GM23338 (cell line): ENCODE measurements around the gene SMARCA2. TPM values are rescaled to one million over a fixed set of nuclear protein-coding genes. Genes with fewer than 3 reads are reported as not detected.

Experiments
- ATAC-seq: fragments of 200-7000 bp; cut with Tn5 transposase; 3 replicates; pipeline ENCODE4 v1.9.1; 2020
- DNase-seq: peaks from one replicate; pipeline ENCODE4 v3.0.0-alpha.2; 2015; ENCODE audit warnings: low spot score
- H2AFZ ChIP-seq: fragments of 200-600 bp; sonication (generic); 2 replicates; pipeline ENCODE4 v1.8.0; 2016; ENCODE audit warnings: antibody characterized with exemption, mild to moderate bottlenecking, moderate library complexity
- H3F3A ChIP-seq: fragments of 200-600 bp; sonication (generic); replicated peaks from 2 replicates; pipeline ENCODE4 v1.8.0; 2017; ENCODE audit warnings: antibody characterized with exemption, mixed run types, low read depth
- H3K27ac ChIP-seq: fragments of 200-600 bp; sonication (generic); 2 replicates; pipeline ENCODE4 v1.6.1; 2016; ENCODE audit warnings: low read depth
- H3K27me3 ChIP-seq: fragments of 200-600 bp; sonication (generic); 2 replicates; pipeline ENCODE4 v1.8.0; 2016; ENCODE audit warnings: mild to moderate bottlenecking, mixed run types, moderate library complexity; ENCODE audit not compliant: insufficient read depth
- H3K36me3 ChIP-seq: fragments of 200-600 bp; sonication (generic); 2 replicates; pipeline ENCODE4 v1.8.0; 2016; ENCODE audit warnings: mild to moderate bottlenecking; ENCODE audit not compliant: insufficient read depth
- H3K4me1 ChIP-seq: fragments of 200-600 bp; sonication (generic); 2 replicates; pipeline ENCODE4 v1.8.0; 2016; ENCODE audit warnings: mild to moderate bottlenecking, moderate library complexity; ENCODE audit not compliant: insufficient read depth
- H3K4me2 ChIP-seq: fragments of 200-600 bp; sonication (generic); 2 replicates; pipeline ENCODE4 v1.7.1; 2017; ENCODE audit warnings: mixed run types
- H3K4me3 ChIP-seq: fragments of 200-600 bp; sonication (generic); 2 replicates; pipeline ENCODE4 v1.6.1; 2016; ENCODE audit warnings: mixed run types
- H3K79me2 ChIP-seq: fragments of 200-600 bp; sonication (generic); replicated peaks from 2 replicates; pipeline ENCODE4 v1.8.0; 2017; ENCODE audit warnings: mild to moderate bottlenecking; ENCODE audit not compliant: insufficient read depth
- H3K9me2 ChIP-seq: fragments of 200-600 bp; sonication (generic); 2 replicates; pipeline ENCODE4 v1.8.0; 2017; ENCODE audit not compliant: insufficient read depth
- H4K20me1 ChIP-seq: fragments of 200-600 bp; sonication (generic); replicated peaks from 2 replicates; pipeline ENCODE4 v1.8.0; 2017; ENCODE audit warnings: mild to moderate bottlenecking; ENCODE audit not compliant: insufficient read depth
- H3K27ac Mint-ChIP-seq: 2 replicates; pipeline ENCODE4 v1.8.0; 2020; ENCODE audit warnings: inconsistent platforms, mild to moderate bottlenecking, moderate library complexity, mixed read lengths
- H3K27me3 Mint-ChIP-seq: 3 replicates; pipeline ENCODE4 v1.8.0; 2022; ENCODE audit warnings: low read depth, mild to moderate bottlenecking, moderate library complexity, mixed read lengths, inconsistent platforms; ENCODE audit not compliant: insufficient read depth, poor library complexity
- H3K36me3 Mint-ChIP-seq: 3 replicates; pipeline ENCODE4 v1.8.0; 2021; ENCODE audit warnings: low read depth, mild to moderate bottlenecking, inconsistent platforms, moderate library complexity, mixed read lengths
- H3K4me1 Mint-ChIP-seq: 3 replicates; pipeline ENCODE4 v1.8.0; 2020; ENCODE audit warnings: mild to moderate bottlenecking, inconsistent platforms, mixed read lengths
- H3K4me3 Mint-ChIP-seq: 3 replicates; pipeline ENCODE4 v1.8.0; 2021; ENCODE audit warnings: moderate library complexity, mild to moderate bottlenecking, inconsistent platforms, mixed read lengths
- H3K9me3 Mint-ChIP-seq: 3 replicates; pipeline ENCODE4 v1.8.0; 2020; ENCODE audit warnings: moderate library complexity, mild to moderate bottlenecking, inconsistent platforms, mixed read lengths
- EZH2 ChIP-seq: fragments of 200-600 bp; sonication (generic); IDR thresholded peaks from one replicate; pipeline ENCODE4 v1.8.0; 2017; ENCODE audit warnings: antibody characterized with exemption, mild to moderate bottlenecking, low read depth; ENCODE audit not compliant: unreplicated experiment
- JUNB ChIP-seq: IDR thresholded peaks from one replicate; pipeline ENCODE4 v1.6.1; 2016; ENCODE audit warnings: antibody characterized with exemption; ENCODE audit not compliant: unreplicated experiment
- POLR2AphosphoS5 ChIP-seq: IDR thresholded peaks from 2 replicates; pipeline ENCODE4 v1.6.1; 2016; ENCODE audit warnings: antibody characterized with exemption, low read depth
- REST ChIP-seq: IDR thresholded peaks from one replicate; pipeline ENCODE4 v1.6.1; 2018; ENCODE audit warnings: antibody characterized with exemption; ENCODE audit not compliant: unreplicated experiment
- STAT1 ChIP-seq: IDR thresholded peaks from one replicate; pipeline ENCODE4 v1.6.1; 2016; ENCODE audit warnings: antibody characterized with exemption; ENCODE audit not compliant: unreplicated experiment
- ZNF114 ChIP-seq: fragments of 250-450 bp; sonication (Bioruptor Pico); IDR thresholded peaks from 2 replicates; pipeline ENCODE4 v1.5.0; 2020; ENCODE audit warnings: mild to moderate bottlenecking, moderate library complexity
- ZNF331 ChIP-seq: fragments of 250-450 bp; sonication (Bioruptor Pico); IDR thresholded peaks from 2 replicates; pipeline ENCODE4 v1.5.0; 2020; ENCODE audit warnings: low read depth, mild to moderate bottlenecking, moderate library complexity
- ZNF462 ChIP-seq: fragments of 250-450 bp; sonication (Bioruptor Pico); IDR thresholded peaks from 2 replicates; pipeline ENCODE4 v1.5.0; 2020; ENCODE audit warnings: mild to moderate bottlenecking, moderate library complexity
- polyA plus RNA-seq: library from polyadenylated mRNA; unstranded; fragments of >200 nt; fragmentation: Nextera tagmentation; extraction: Ambion mirVana; gene quantifications from 2 replicates; pipeline ENCODE4 v1.2.1, GENCODE V29; 2016
- total RNA-seq: library from RNA; depleted of rRNA; stranded (reverse); fragments of >200 nt; shearing (Covaris generic); gene quantifications from 2 replicates; pipeline ENCODE4 v1.2.3, GENCODE V29; 2014
- TF ChIP-seq, protein P1 (sequence below): IDR thresholded peaks from 2 replicates; pipeline ENCODE4 v1.6.1; 2016; ENCODE audit warnings: antibody characterized with exemption
- TF ChIP-seq, protein P2 (sequence below), 2 experiments: fragments of 200-600 bp in 1 of 2; sonication (generic) in 1 of 2; conservative IDR thresholded peaks; 2 replicates each; pipeline versions ENCODE4 v1.5.1 to v1.6.1; 2016 to 2017; ENCODE audit warnings: antibody characterized with exemption in 2 of 2, low read depth in 2 of 2, mild to moderate bottlenecking in 2 of 2, moderate library complexity in 1 of 2

SMARCA2 gene
- total and polyA plus RNA-seq, 2 experiments from 2014 or later, result 21.7 to 21.9 TPM

GRCh38 chr9:2174911-2175310, 159.8 kb downstream of the SMARCA2 start (continued):
- TF ChIP-seq EZH2 (no peak), ZNF114 (CRISPR knock-in tag) (no peak), ZNF331 (CRISPR knock-in tag) (no peak), STAT1 (no peak), REST (no peak), POLR2AphosphoS5 (no peak)
- TF ChIP-seq, protein P1, sequence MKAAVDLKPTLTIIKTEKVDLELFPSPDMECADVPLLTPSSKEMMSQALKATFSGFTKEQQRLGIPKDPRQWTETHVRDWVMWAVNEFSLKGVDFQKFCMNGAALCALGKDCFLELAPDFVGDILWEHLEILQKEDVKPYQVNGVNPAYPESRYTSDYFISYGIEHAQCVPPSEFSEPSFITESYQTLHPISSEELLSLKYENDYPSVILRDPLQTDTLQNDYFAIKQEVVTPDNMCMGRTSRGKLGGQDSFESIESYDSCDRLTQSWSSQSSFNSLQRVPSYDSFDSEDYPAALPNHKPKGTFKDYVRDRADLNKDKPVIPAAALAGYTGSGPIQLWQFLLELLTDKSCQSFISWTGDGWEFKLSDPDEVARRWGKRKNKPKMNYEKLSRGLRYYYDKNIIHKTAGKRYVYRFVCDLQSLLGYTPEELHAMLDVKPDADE, result no peak
- TF ChIP-seq, protein P2, sequence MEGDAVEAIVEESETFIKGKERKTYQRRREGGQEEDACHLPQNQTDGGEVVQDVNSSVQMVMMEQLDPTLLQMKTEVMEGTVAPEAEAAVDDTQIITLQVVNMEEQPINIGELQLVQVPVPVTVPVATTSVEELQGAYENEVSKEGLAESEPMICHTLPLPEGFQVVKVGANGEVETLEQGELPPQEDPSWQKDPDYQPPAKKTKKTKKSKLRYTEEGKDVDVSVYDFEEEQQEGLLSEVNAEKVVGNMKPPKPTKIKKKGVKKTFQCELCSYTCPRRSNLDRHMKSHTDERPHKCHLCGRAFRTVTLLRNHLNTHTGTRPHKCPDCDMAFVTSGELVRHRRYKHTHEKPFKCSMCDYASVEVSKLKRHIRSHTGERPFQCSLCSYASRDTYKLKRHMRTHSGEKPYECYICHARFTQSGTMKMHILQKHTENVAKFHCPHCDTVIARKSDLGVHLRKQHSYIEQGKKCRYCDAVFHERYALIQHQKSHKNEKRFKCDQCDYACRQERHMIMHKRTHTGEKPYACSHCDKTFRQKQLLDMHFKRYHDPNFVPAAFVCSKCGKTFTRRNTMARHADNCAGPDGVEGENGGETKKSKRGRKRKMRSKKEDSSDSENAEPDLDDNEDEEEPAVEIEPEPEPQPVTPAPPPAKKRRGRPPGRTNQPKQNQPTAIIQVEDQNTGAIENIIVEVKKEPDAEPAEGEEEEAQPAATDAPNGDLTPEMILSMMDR (conservative IDR thresholded peaks at IDR 0.05; ENCODE audit: low read depth in 2 of 2), result no peak

DNA sequence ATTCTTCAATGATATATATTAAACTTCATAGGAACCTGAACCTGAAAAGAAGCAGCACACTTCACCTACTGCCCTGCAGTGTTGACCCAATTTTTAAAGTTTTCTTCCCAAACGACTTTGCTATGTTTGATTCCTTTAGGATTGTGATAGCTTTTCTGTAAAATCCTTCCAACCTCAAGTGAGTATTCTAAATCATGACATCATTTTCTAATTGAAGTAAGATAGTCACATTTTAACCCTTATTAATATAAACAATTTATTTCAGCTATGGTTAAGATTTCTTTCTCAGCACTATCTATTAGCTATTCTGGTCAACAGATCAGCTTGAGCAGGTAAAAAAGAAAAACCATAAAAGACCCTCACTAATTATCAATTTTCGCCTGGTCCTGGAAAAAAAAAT, 162.0 kb downstream of the SMARCA2 start:
- Histone ChIP-seq H3K4me1 (peaks cover 33% of the 10 kb centered on the region), H3K4me3 (no peak overlapping the region), H3K27ac (no peak overlapping the region), H2AFZ (no peak overlapping the region), H3K4me2 (no peak overlapping the region), H4K20me1 (no peaks in the 10 kb centered on the region), H3K27me3 (no peaks in the 10 kb centered on the region), H3K79me2 (no peaks in the 10 kb centered on the region), H3K9me2 (0 out of 2 replicates have a peak, but pooled peaks cover 4% of the 10 kb centered on the region), H3K36me3 (no peaks in the 10 kb centered on the region), H3F3A (0 out of 2 replicates have a peak, but pooled peaks cover 6% of the 10 kb centered on the region)
- Mint-ChIP-seq H3K9me3 (no peaks in the 10 kb centered on the region), H3K4me3 (no peak overlapping the region), H3K36me3 (peaks cover 5% of the 10 kb centered on the region; the same call in 1 of the 3 replicates), H3K27ac (no peak overlapping the region), H3K27me3 (peaks cover 5% of the 10 kb centered on the region), H3K4me1 (peaks cover 39% of the 10 kb centered on the region)
- ATAC-seq (no peak), DNase-seq (no peak)
- no peak for TF ChIP-seq ZNF462 (CRISPR knock-in tag)
- no peak for TF ChIP-seq JUNB
- TF ChIP-seq, protein P1, result no peak
- TF ChIP-seq POLR2AphosphoS5, result no peak
